Activated CD4-positive, alpha-beta T cell treated with anti-CD3 and anti-CD28 coated beads, Interleukin-2, amount 50 U/mL, for 48 hours (primary cell): ENCODE results near the gene LCN9.

ENCODE experiments used
- DNase-seq, 2 experiments: peaks; one replicate each; pipeline ENCODE4 v3.0.0-alpha.2; 2020

LCN9 gene

DNA sequence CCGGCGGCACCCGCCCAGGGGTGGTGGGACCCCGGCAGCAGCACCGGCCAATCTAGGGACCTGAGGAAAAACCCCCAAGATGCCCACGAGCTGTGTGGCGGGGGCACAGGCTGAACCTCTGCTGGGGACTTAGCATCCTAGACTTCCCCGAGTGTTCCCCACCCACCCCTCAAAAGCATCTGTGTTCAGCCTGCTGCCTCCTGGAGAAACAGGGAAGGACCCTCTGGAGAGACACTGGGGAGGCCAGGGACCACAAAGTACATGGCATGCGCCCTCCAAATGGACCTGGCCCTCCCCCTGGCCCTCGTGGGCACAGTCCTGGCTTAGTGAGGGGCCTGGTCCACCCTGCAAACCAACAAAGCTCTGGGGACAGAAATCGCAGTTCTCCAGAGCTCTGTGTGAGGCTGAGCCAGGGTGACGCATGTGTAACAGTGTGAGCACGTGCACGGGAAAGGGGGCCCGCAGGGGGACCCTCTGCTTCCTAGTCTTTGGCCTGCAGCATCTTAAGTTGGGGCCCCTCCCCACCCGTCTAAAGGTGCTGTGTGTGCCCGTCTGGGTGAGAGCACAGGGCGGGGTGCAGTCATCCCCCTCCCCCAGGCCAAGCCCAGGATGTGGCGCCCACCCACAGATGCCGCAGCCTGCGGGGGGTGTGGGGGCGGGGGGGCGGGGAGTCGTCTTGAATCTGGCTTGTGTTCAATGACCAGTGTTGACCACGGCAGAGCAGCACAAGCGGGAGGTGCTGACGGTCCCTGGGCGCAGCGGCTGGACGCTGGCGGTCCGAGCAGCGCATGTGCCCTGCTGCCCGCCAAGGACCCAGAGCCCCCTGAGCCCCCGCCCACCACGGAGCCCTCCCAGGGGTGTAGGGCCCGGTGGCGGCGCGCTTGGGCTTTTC lies 38.2 kb downstream of the LCN9 start:
- DNase-seq: no peak

DNA sequence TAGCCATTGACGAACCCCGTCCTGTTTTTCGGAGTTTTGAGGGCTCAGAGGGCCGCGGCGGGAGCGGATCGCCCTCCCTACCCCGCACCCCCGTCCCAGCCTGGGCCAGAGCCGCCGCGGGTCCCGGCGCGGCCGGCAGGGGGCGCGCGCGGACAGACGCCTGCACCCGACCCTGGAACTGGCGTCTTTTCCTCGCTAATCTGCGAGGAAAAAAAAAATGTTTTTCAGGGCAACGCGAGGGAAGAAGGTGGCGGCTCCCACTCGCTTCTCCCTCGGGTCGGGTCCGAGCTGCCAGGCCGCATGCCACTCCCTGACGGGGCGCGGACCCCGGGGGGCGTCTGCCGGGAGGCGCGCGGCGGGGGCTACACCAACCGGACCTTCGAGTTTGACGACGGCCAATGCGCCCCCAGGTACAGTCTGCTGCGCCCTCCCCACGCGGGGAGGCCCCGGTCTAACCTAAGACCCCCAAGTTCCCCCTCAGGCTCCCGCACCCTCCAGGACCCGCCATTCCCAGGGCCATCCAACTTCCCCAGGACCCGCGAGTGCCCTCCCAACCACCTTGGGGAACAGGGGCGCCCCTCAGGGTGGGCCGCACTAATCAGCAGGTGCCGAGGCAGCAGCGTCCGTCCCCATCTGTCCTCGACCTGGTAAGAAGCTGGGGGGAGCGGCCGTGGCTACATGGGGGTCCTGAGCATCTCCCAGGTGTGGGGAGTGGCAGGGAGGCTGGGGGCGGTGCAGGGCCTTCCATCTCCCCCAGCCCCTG lies 39.0 kb downstream of the LCN9 start, which contains the start of gene KCNT1:
KCNT1 (plus strand) TSS at position 227 of the 763 bp plus-strand sequence; CDS start at position 301, 74 bp downstream.
- DNase-seq: peak; percentile 59 to 63

DNA sequence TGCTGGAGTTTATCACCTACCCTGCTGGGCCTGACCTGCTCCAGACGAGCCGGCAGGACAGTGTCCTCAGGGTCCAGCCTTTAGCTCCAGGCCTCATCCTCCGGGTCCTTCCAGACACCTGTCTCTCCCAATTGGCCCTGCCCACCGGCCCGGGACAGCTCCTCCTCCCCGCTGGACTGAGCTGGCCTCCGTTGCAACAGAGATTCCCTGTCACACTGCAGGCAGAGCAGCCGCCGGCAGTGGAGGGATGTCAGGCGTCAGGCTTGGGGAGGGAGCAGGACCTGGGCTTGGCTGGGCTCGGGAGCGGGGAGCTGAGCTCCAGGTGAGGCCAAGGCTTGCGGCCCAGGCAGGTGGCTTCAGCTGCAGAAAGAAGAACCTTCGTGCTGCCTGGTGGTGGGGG lies 40.6 kb downstream of the LCN9 start:
- DNase-seq: no peak

DNA sequence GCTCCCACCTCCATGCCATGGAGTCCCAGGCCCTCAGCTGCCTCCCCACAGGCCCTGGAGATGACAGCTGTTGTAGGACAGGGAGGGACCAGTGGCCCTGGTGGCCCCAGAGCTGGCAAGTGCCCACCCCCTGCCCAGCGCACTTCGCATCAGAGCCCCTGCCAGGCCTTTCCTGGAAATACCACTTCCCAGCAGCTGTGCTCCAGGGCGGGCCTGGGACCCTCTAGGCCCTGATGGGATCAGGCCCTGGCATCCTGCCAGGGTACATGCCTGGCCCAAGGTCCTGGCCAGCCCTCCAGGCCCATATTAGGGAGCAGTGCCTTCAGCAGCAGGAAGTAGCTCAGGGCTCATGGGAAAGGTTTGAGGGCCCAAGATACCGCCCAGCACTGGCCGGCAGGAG lies 41.4 kb downstream of the LCN9 start:
- no peak for DNase-seq

DNA sequence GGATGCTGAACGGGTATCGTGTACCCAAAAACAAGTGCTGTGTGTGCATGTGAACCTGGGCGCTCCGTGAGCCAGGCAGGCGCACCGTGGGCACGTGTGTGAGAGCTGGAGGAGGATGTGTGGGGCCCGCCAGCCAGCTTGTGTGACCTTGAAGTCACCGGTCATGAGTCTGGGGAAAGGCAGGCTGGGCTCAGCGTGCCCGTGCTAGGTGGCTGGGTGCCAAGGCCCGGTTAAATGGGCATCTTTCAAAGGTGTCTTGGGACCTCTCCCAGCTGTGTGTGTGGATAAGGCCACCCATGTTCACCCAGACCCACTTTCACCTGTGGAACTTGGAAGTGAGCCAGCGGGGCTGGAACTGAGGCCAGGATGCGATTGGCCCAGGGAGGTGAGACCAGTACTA lies 42.3 kb downstream of the LCN9 start:
- DNase-seq: no peak

DNA sequence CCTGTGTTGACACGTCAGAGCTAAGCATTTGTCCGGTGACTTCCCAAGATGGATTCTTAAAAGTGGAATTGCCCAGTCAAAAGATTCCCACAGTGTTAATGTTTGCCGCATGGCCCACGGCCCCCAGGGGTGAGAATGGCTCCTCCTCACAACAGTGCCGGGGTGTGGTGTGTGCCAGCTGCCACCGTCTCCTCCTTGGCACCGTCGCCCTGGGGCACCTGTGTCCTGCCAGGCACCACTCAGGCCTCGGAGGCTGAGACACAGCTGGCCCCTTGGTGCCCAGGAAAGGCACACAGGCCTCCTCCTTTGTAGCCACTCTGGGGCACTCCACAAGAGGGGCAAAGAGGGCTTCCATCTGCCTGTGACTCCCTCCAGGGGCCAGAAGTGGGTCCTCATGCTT lies 43.2 kb downstream of the LCN9 start:
- no peak for DNase-seq

DNA sequence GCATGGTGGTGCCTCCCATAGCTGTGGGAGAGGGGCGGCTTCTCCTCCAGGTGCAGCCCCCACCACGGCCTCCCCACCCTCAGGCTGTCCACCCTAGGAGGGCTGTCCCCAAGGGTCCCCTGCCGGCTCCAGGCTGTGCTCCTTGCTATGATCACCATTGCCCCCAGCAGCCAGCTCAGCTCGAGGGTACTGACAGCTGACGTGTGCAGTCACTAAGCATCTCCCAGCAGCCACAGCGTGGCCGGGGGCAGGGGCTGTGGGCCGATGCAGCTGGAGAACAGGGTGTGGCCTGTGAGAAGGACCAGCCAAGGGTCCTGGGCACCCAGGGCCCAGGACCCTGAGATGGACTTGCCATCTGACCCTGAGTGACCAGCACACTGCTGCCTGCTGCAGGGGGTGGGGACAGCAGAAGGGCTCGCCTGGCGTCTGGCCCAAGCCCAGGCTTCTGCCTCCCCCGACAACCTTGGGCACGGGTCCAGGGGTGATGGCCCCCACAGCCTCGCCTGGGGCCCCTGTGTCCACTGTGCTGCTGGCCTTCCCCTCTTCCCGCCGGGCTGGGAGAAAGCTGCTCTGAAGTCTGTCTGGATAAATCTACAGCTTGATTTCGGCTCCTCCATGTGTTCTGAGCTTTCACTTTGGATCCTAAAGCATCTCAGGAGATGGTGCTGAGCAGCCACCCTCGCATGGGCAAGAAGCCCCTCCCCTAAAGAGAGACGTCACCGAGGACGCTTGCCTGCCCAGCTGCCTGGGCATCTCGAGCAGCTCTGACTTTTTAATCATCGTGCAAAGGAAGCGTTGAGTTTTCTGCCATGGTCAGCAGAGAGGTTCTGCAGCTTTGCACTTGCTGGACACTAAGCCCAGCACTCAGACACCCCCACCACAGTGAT lies 44.4 kb downstream of the LCN9 start:
- DNase-seq: no peak

DNA sequence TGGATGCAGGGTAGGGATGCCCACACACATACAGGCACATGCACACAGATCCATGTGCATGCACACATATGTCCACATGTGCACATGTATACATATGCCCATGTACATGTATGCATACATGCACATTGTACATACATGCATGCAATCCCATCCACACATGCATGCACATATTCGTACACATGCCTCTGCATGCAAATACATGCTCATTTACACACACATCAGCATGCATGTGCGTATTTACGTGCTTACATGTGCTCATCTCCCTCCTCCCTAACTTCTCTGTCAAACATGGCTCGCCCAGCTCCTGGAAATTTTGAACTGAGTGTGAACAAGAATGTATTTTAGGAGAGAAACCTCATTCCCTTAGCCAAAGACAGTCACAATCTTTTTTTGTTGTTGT lies 45.1 kb downstream of the LCN9 start:
- no peak for DNase-seq

DNA sequence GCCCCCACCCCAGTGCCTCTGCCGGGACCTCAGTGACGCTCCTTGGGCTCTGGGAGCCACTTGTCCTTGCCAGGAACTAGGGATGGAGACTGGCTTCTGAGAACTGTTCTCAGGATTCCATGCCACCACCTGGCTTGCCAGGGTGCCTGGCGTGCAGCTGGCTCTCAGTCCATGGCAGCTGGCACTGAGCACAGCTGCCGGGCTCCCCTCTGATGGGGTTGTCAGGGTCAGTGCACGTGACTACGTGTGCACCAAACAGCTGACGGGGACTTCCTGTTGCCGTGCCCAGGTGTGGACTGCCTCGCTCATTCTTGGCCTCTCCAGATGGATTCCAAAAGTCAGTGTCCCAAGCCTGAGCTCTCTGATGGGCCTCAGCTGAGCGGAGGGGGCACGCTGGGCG lies 48.3 kb downstream of the LCN9 start:
- no peak for DNase-seq

DNA sequence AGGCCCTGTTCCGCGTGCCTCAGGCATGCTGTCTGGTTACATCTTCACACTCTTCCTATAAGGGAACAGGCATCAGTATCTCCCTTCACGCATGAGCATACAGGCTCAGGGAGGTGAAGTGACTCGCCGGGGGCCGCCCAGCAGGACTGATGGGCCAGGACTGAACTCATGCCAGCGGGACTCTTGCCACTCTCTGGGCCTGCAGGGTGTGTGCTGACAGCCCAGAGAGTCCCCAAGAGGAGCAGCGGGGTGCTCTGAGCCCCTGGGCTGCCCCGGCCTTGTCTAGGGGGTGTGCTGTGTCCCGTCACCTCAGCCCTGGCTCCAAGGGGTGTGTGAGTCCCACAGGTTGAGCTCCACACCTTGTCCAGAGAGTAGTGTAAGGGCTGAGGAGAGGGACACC lies 48.8 kb downstream of the LCN9 start:
- DNase-seq: no peak

DNA sequence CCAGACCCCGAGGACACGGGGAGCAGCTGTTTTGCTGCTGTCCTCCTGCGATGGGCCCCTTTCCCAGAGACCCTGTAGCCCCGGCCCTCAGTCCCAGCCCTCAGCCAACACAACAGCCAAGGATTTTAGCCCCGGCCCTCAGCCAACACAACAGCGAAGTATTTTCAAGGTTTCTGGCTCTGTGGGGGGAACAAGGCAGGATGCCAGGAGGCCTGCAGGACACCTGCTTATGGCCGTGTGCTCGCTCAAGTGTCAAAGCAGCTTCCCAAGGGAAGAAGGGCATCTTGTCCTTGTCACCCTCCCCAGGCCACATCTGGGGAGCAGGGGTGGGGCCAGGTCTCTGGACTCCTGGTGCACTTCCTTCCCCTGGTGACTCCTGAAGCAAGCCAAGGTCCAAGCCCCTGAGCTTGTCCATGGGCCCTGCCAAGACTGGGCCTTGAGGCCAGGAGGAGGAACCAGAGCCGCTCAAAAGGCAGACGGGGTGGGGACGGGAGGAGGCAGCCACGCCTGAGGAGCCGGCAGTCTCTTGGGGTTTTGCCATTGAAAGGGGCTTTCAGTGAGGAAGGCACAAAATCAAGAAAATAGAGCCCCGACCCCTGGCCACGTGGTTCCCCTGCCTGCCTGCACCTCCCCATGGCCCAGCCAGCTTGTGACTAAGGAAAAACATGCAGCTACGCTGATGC lies 49.6 kb downstream of the LCN9 start:
- no peak for DNase-seq

DNA sequence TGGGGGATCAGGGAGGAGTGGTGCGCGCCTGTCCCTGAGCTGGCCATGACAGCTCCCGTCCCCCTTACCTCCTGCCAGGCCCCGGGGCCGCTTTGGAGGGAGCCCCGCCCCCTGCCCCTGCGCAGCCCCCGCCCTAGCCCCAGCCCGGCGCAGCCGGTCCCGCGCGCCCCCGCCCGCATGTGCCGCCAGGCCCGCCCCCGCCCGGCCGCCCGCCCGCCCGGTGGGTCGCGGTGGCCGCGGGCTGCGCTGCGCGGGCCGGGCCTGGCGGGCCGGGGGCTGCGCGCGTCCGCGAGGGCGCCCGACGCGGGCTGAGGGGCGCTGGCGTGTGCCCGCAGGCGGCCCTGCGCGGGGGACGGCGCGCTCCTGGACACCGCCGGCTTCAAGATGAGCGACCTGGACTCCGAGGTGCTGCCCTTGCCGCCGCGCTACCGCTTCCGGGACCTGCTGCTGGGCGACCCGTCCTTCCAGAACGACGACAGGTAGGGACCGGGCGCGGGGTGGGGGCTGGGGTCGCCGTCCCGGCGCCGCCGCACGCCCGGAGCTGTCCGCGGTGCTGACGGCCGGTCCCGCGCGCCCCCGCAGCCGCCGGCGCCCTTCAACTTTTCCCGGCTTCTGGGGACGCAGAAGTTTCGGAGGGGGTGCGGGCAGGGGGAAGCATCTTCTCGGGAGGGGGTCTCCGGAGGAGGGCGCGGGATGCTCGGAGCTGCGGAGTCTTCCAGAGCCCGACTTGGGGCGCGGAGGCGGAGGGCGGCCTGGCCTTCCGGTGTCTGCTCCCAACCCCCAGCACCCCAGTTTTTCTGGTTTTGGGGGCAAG lies 51.3 kb downstream of the LCN9 start:
- DNase-seq: no peak

DNA sequence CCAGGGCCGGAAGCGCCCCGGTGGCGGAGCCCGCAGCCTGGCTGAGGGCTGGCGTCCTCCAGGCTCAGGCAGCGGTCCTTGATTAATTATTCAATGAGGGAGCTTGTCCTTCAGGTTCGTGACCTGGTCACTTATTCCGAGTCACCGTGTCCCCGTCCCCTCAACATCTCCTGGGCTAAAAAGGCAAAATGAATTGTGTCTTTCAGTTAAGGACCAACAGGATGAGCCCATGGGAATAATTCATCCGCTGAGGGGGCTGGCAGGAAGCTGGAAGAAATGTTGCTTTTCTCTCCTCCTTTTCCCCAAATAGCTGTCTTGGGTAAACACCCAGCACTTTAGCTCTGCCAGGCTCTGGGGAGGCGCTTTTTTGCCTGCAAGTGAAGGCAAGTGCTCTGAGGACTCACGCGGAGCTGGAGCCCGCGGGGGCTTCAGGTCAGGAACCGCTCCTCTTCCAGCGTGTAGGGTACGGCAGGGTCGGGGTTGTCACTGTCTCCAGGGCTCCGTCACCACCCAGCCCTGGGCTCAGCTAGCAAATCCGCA lies 52.0 kb downstream of the LCN9 start:
- DNase-seq: no peak

DNA sequence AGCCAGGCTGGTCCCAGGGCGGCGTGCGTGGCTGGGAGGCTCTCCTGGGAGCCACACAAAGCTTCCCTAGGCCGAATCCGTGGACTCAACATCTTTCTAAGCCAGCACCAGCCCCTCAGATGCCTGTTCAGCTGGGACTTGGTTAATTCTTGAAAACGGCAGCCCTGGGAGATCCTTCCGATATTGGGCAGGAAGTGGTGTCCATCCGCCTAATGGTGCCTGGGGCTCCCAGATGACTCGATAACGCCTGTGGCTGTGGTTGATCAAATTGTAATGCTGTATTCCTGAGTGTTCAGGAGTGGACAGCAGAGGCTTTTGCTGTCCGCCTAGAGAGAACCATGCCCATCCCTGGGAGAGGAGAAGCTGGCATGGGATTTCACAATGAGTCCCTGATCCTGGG lies 52.9 kb downstream of the LCN9 start:
- DNase-seq: no peak
